Osteoblast (primary cell): ENCODE data around the gene COA1. TPM values are rescaled to one million over a fixed set of nuclear protein-coding genes. Genes with fewer than 3 reads are reported as not detected.
A peak's percentile ranks its signal among the peaks of the same experiment; 100 is the strongest.

Experiments
- DNase-seq: peaks from one replicate; pipeline ENCODE4 v3.0.0; 2011; ENCODE audit warnings: low spot score, mixed read lengths; ENCODE audit not compliant: insufficient read length; ENCODE audit errors: missing footprints
- H2AFZ ChIP-seq: 2 replicates; pipeline ENCODE4 v1.6.0; 2011; ENCODE audit warnings: mild to moderate bottlenecking, low read length
- H3K27ac ChIP-seq: 2 replicates; pipeline ENCODE4 v1.5.1; 2011; ENCODE audit warnings: mild to moderate bottlenecking, low read depth, low read length, moderate library complexity
- H3K27me3 ChIP-seq: 2 replicates; pipeline ENCODE4 v1.6.0; 2012; ENCODE audit warnings: mild to moderate bottlenecking, control low read depth, inconsistent platforms, low read length, moderate library complexity; ENCODE audit not compliant: insufficient read depth
- H3K36me3 ChIP-seq: 2 replicates; pipeline ENCODE4 v1.5.1; 2011; ENCODE audit warnings: mild to moderate bottlenecking, low read length, control low read depth, moderate library complexity; ENCODE audit not compliant: insufficient read depth
- H3K4me1 ChIP-seq: 2 replicates; pipeline ENCODE4 v1.5.1; 2011; ENCODE audit warnings: mild to moderate bottlenecking, low read length, control low read depth, moderate library complexity; ENCODE audit not compliant: insufficient read depth
- H3K4me2 ChIP-seq: 2 replicates; pipeline ENCODE4 v1.6.0; 2011; ENCODE audit warnings: mild to moderate bottlenecking, low read length; ENCODE audit not compliant: insufficient read depth
- H3K4me3 ChIP-seq: fragments of 200-600 bp; sonication (generic); 3 replicates; pipeline ENCODE4 v1.5.1; 2012; ENCODE audit warnings: mild to moderate bottlenecking, low read length, inconsistent platforms; ENCODE audit not compliant: insufficient read depth
- H3K79me2 ChIP-seq: 2 replicates; pipeline ENCODE4 v1.6.0; 2012; ENCODE audit warnings: mild to moderate bottlenecking, low read length, control low read depth, inconsistent platforms; ENCODE audit not compliant: insufficient read depth
- H3K9me3 ChIP-seq: 2 replicates; pipeline ENCODE4 v1.5.1; 2011; ENCODE audit warnings: low read depth, low read length, control low read depth
- H4K20me1 ChIP-seq: 2 replicates; pipeline ENCODE4 v1.6.0; 2012; ENCODE audit warnings: mild to moderate bottlenecking, low read length, control low read depth; ENCODE audit not compliant: insufficient read depth
- total RNA-seq: library from RNA; depleted of rRNA; stranded (reverse); fragments of >200 nt; gene quantifications from 2 replicates; pipeline ENCODE4 v1.2.3, GENCODE V29; 2012
- TF ChIP-seq, protein P1 (sequence below): IDR thresholded peaks from 2 replicates; pipeline ENCODE4 v1.5.1; 2011; ENCODE audit warnings: mild to moderate bottlenecking, low read depth, low read length, moderate library complexity; ENCODE audit errors: extremely low read depth

The COA1 gene
- total RNA-seq, 1 donor, result 34.0 TPM

DNA sequence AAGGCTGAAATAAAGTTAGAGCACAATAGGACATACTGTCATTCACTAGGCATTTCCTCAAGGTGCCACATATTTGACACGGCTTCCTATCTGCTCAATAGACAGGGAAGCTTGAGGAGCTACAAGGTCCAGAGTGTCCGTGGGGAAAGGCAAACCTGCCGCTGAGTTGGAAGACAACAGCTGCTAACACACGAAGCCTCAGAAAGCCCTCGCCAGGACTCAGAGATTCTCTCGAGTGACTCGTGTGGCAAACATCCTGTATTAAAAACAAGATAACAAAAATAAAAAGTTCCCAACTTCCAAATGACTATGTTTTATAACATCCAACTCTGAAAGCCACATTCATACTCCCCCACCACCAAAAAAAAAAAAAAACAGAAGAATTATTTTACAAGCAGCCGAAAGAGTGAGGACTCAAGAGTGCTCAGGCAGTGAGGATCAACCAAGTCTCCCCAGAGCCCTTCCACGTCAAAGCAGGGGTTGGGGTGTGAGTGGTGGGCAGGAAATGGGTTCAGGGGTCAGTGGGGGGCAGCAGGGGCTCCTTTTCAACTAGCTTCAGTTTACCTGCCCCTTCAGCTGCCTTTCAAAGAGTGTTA lies 78.8 kb downstream of the COA1 start:
- H3K27me3 ChIP-seq, result no peaks in the 10 kb centered on the region
- peaks cover 23% of the 10 kb centered on the region for H3K79me2 ChIP-seq
- H3K4me1 ChIP-seq, result peaks cover 71% of the 10 kb centered on the region
- no peaks in the 10 kb centered on the region for H4K20me1 ChIP-seq
- no peaks in the 10 kb centered on the region for H3K9me3 ChIP-seq
- no peak overlapping the region for H2AFZ ChIP-seq
- peaks cover 2% of the 10 kb centered on the region for H3K36me3 ChIP-seq
- TF ChIP-seq, protein P1, sequence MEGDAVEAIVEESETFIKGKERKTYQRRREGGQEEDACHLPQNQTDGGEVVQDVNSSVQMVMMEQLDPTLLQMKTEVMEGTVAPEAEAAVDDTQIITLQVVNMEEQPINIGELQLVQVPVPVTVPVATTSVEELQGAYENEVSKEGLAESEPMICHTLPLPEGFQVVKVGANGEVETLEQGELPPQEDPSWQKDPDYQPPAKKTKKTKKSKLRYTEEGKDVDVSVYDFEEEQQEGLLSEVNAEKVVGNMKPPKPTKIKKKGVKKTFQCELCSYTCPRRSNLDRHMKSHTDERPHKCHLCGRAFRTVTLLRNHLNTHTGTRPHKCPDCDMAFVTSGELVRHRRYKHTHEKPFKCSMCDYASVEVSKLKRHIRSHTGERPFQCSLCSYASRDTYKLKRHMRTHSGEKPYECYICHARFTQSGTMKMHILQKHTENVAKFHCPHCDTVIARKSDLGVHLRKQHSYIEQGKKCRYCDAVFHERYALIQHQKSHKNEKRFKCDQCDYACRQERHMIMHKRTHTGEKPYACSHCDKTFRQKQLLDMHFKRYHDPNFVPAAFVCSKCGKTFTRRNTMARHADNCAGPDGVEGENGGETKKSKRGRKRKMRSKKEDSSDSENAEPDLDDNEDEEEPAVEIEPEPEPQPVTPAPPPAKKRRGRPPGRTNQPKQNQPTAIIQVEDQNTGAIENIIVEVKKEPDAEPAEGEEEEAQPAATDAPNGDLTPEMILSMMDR, result no peak
- peak; percentile 80 for DNase-seq
- H3K4me3 ChIP-seq, result no peak overlapping the region
- H3K4me2 ChIP-seq, result peak overlapping the region; percentile 70
- peak overlapping the region; percentile 97 for H3K27ac ChIP-seq

DNA sequence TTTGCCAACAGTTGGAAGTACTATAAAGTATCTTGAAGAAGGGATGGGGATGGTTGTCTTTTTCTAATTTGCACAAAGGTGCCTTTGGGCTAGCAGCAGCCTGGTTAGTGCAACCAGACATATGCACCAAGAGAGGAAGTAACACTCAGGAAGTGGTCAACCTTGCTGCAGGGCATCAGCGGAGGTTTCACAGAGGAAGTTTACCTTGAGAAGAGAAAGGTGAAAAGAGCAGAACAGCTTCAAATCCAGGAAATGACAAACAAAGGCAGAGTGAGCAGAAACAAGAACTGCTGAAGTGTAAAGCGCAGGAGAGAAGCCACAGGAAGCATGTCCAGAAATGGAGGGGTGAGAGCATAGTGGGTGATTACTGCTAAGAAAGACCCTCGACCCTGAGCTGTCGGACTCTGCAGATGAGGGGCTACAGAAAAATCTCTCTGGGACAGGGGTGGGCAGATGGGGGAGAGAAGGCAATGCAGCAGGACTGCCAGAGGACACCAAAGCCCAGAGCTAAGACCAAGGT lies 79.5 kb downstream of the COA1 start:
- Histone ChIP-seq H3K79me2 (peaks cover 20% of the 10 kb centered on the region), H3K27me3 (no peaks in the 10 kb centered on the region), H3K4me2 (peak overlapping the region; percentile 7), H3K36me3 (no peaks in the 10 kb centered on the region), H2AFZ (no peak overlapping the region), H3K9me3 (no peaks in the 10 kb centered on the region), H3K4me3 (no peak overlapping the region), H4K20me1 (no peaks in the 10 kb centered on the region), H3K4me1 (peaks cover 76% of the 10 kb centered on the region), H3K27ac (peak overlapping the region; percentile 97)
- TF ChIP-seq, protein P1, result no peak
- no peak for DNase-seq

DNA sequence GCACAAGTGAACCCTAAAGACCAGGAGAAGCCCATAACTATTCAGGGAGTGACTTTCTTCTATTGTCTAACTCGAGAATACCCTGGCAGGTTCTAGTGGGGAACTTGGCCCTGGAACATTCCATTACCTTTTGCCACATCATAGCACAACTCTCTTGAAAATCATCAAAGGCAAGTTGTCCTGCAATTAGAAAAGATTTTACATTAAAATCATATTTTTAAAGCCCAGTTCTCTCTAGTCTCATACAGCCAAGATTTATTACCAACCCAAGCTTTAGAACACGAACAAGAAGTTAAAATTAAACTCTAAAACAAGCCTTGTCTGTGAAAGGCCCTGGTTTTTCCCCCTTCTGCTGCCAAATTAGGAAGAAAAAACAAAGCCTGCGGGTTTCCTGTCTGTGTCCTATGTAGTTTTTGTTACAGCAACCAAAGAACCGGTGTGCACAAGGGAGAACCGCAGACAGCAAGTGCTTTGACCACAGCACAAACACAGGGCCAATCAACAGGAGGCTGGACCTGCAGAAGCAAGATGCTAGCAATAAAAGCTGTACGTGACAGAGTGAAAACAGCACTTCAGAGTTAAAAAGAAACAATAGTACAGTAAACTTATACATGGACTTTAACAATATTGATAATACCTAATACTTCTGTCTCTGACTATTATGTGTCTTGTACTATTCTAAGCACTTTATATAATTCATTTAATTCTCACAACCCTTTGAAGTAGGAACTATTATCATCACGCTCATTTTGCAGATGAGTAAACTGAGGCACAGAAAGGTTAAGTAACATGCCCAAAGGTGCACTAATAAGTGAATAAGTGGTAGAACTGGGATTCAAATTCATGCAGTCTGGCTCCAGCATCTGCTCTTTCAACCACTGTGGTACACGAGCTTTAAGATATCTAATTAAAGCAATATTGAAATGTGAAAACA lies 80.6 kb downstream of the COA1 start:
- Histone ChIP-seq H3K27me3 (no peaks in the 10 kb centered on the region), H3K4me1 (peaks cover 73% of the 10 kb centered on the region), H3K36me3 (no peaks in the 10 kb centered on the region), H4K20me1 (no peaks in the 10 kb centered on the region), H2AFZ (no peak overlapping the region), H3K27ac (peak overlapping the region; percentile 97), H3K4me2 (peak overlapping the region; percentile 59), H3K9me3 (no peaks in the 10 kb centered on the region), H3K79me2 (peaks cover 14% of the 10 kb centered on the region), H3K4me3 (no peak overlapping the region)
- DNase-seq, result no peak
- TF ChIP-seq, protein P1, result no peak
